Measurements from ENCODE around the gene ITGA3. TPM values are rescaled to one million over a fixed set of nuclear protein-coding genes. Genes with fewer than 3 reads are reported as not detected.

The ITGA3 gene
- polyA plus RNA-seq, 2 donors = 38.3 to 41.8 TPM

DNA sequence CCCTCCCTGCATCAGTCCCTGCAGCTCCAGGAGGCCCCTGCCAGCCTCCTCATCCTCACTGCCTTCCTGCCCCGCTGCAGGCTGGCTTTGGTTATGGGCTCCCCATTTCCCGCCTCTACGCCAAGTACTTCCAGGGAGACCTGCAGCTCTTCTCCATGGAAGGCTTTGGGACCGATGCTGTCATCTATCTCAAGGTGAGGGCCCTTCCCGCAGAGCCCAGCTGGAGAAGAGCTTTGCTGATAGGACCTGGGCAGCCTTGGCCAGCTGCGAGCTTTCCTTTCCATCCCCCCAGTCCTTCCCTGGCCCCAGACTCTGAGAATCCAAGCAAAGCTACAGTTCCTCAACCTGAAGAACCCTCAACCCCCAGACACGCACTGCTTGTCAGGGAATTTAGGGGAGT is 53.3 kb downstream of the ITGA3 start:
- no peak overlapping the region for H3K4me3 ChIP-seq (ENCODE audit: low read depth in 1 of 2, low read length in 2 of 2)
- 79 to 96% methylated on average over 7 of the region's 7 CpGs for WGBS, 2 donors
- no peaks in the 10 kb centered on the region for H3K9me3 ChIP-seq (ENCODE audit: control insufficient read depth in 2 of 2, insufficient read depth in 1 of 2, low read depth in 1 of 2, low read length in 1 of 2)
- H3K4me1 ChIP-seq (ENCODE audit: control insufficient read depth in 2 of 2, insufficient read depth in 2 of 2, low read length in 1 of 2) = peaks cover 6 to 22% of the 10 kb centered on the region in 2 donors
- no peak overlapping the region for H3K27ac ChIP-seq (ENCODE audit: low read depth in 2 of 2, low read length in 1 of 2)
- peaks cover 8 to 17% of the 10 kb centered on the region in 2 donors for H3K36me3 ChIP-seq (ENCODE audit: control insufficient read depth in 2 of 2, insufficient read depth in 2 of 2, low read length in 1 of 2)
- no peaks in the 10 kb centered on the region for H3K27me3 ChIP-seq (ENCODE audit: control insufficient read depth in 1 of 2, insufficient read depth in 2 of 2, low read length in 2 of 2)

- no peaks in the 10 kb centered on the region for H3K27me3 ChIP-seq (ENCODE audit: control insufficient read depth in 1 of 2, insufficient read depth in 2 of 2, low read length in 2 of 2)
- peaks cover 8 to 17% of the 10 kb centered on the region in 2 donors for H3K36me3 ChIP-seq (ENCODE audit: control insufficient read depth in 2 of 2, insufficient read depth in 2 of 2, low read length in 1 of 2)
- H3K4me3 ChIP-seq (ENCODE audit: low read depth in 1 of 2, low read length in 2 of 2) = no peak overlapping the region
- 91% methylated on average over 19 of the region's 19 CpGs for WGBS, 2 donors
- H3K9me3 ChIP-seq (ENCODE audit: control insufficient read depth in 2 of 2, insufficient read depth in 1 of 2, low read depth in 1 of 2, low read length in 1 of 2) = no peaks in the 10 kb centered on the region
- H3K27ac ChIP-seq (ENCODE audit: low read depth in 2 of 2, low read length in 1 of 2) = no peak overlapping the region
- H3K4me1 ChIP-seq (ENCODE audit: control insufficient read depth in 2 of 2, insufficient read depth in 2 of 2, low read length in 1 of 2) = peaks cover 6 to 22% of the 10 kb centered on the region in 2 donors
These were observed 53.9 kb downstream of the ITGA3 start for GRCh38 chr17:50109785-50110184.

GRCh38 chr17:50110591-50111349 is 54.9 kb downstream of the ITGA3 start:
- Histone ChIP-seq H3K4me3 (ENCODE audit: low read depth in 1 of 2, low read length in 2 of 2) (no peak overlapping the region), H3K27ac (ENCODE audit: low read depth in 2 of 2, low read length in 1 of 2) (peak overlapping the region; percentile 19 to 39), H3K36me3 (ENCODE audit: control insufficient read depth in 2 of 2, insufficient read depth in 2 of 2, low read length in 1 of 2) (peaks cover 6 to 12% of the 10 kb centered on the region in 2 donors), H3K27me3 (ENCODE audit: control insufficient read depth in 1 of 2, insufficient read depth in 2 of 2, low read length in 2 of 2) (no peaks in the 10 kb centered on the region), H3K4me1 (ENCODE audit: control insufficient read depth in 2 of 2, insufficient read depth in 2 of 2, low read length in 1 of 2) (peaks cover 4 to 22% of the 10 kb centered on the region in 2 donors), H3K9me3 (ENCODE audit: control insufficient read depth in 2 of 2, insufficient read depth in 1 of 2, low read depth in 1 of 2, low read length in 1 of 2) (no peaks in the 10 kb centered on the region)
- 76 to 85% methylated on average over 19 of the region's 19 CpGs for WGBS, 2 donors

DNA sequence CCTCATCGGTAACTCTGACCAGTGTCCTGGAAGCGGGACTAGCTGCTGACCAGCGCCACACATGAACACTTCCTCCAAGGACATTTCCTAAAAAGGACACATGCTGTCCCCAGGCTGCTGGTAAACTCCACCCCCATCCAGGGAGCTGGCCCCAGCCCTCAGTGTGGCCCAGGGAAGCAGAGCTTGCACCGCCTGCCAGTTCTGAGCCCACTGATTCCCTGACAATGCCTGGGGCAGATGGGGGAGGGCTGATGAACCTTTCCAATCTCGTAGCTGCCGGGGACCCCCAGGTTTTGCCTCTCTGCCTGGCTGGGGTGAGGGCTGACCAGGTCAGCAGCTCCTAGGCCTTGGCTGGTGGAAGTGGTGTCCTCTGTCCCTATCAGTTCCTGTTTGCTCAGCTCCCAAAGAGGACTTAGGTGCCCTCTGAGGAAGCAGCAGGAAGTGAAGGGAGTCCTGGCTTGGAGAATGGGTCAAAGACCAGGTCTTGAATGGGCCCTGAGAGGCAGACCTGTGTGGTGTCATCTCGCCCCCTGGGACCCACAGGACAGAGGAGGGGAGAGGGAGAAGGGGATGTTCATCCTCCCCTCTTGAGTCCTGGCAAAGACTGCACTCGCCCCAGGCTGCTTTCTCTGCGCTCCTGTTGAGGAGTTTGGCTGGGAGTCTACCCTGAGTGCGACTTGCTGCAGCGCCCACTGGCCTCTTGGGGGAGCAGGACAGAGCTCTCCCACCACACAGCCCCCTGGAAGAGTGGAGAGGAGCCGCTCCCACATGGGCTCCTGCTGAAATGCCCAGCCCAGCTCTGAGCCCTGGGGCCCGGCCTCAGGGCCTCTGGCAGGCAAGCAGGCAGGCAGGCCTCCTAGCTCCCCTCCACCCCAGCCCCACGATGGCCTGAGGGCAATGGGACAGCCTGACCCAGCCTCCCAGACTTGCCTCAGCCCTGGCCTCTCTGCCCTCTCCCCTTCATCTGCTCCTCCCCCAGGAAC is 56.1 kb downstream of the ITGA3 start:
- Histone ChIP-seq H3K36me3 (ENCODE audit: control insufficient read depth in 2 of 2, insufficient read depth in 2 of 2, low read length in 1 of 2) (peaks cover 5 to 9% of the 10 kb centered on the region in 2 donors), H3K27ac (ENCODE audit: low read depth in 2 of 2, low read length in 1 of 2) (peak overlapping the region; percentile 39 to 65), H3K9me3 (ENCODE audit: control insufficient read depth in 2 of 2, insufficient read depth in 1 of 2, low read depth in 1 of 2, low read length in 1 of 2) (no peaks in the 10 kb centered on the region), H3K4me1 (ENCODE audit: control insufficient read depth in 2 of 2, insufficient read depth in 2 of 2, low read length in 1 of 2) (peaks cover 4 to 21% of the 10 kb centered on the region in 2 donors), H3K27me3 (ENCODE audit: control insufficient read depth in 1 of 2, insufficient read depth in 2 of 2, low read length in 2 of 2) (no peaks in the 10 kb centered on the region), H3K4me3 (ENCODE audit: low read depth in 1 of 2, low read length in 2 of 2) (no peak overlapping the region)
- WGBS, 2 donors = 60 to 63% methylated on average over 14 of the region's 14 CpGs

- WGBS, 2 donors = 50 to 55% methylated on average over 17 of the region's 17 CpGs
- peak overlapping the region; percentile 39 to 65 for H3K27ac ChIP-seq (ENCODE audit: low read depth in 2 of 2, low read length in 1 of 2)
- peaks cover 5 to 8% of the 10 kb centered on the region in 2 donors for H3K36me3 ChIP-seq (ENCODE audit: control insufficient read depth in 2 of 2, insufficient read depth in 2 of 2, low read length in 1 of 2)
- no peak overlapping the region for H3K4me3 ChIP-seq (ENCODE audit: low read depth in 1 of 2, low read length in 2 of 2)
- no peaks in the 10 kb centered on the region for H3K27me3 ChIP-seq (ENCODE audit: control insufficient read depth in 1 of 2, insufficient read depth in 2 of 2, low read length in 2 of 2)
- no peaks in the 10 kb centered on the region for H3K9me3 ChIP-seq (ENCODE audit: control insufficient read depth in 2 of 2, insufficient read depth in 1 of 2, low read depth in 1 of 2, low read length in 1 of 2)
- H3K4me1 ChIP-seq (ENCODE audit: control insufficient read depth in 2 of 2, insufficient read depth in 2 of 2, low read length in 1 of 2) = peaks cover 4 to 20% of the 10 kb centered on the region in 2 donors
These were observed 56.8 kb downstream of the ITGA3 start for GRCh38 chr17:50112694-50113093.

DNA sequence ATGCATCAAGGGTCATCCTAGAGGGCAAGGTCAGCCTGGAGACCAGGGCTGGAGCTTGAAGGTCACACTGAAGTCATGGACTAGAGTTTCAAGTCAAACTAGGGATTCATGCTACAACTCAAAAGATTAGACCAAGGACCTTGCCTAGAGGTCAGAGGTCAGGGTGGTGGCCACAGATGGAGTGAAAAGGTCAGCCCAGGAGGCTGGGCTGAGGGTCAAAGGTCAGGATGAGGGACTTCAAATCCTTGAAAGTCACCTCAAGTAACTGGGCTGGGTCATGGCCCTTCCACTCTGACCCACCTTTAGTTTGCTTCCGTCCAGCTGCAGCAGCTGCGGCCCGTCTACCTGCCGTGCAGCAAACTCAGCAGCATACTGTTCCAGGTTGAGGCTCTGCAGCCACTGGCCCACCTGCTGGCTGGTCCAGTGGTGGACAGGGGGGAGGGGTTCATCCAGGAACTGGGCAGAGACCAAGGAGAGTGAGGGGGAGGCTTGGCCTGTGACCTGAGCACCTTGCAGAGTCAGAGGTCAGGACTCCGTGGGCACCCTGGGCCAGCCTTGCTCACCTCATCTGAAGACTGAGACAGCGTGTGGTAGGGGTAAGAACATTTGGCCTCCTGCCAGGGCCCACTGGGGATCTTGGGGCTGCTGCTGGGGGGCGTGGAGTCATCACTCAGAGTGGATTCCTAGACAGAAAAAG is 57.9 kb downstream of the ITGA3 start:
- no peak overlapping the region for H3K27ac ChIP-seq (ENCODE audit: low read depth in 2 of 2, low read length in 1 of 2)
- 77 to 79% methylated on average over 7 of the region's 7 CpGs for WGBS, 2 donors
- no peaks in the 10 kb centered on the region for H3K9me3 ChIP-seq (ENCODE audit: control insufficient read depth in 2 of 2, insufficient read depth in 1 of 2, low read depth in 1 of 2, low read length in 1 of 2)
- peaks cover 5 to 8% of the 10 kb centered on the region in 2 donors for H3K36me3 ChIP-seq (ENCODE audit: control insufficient read depth in 2 of 2, insufficient read depth in 2 of 2, low read length in 1 of 2)
- peaks cover 4 to 15% of the 10 kb centered on the region in 2 donors for H3K4me1 ChIP-seq (ENCODE audit: control insufficient read depth in 2 of 2, insufficient read depth in 2 of 2, low read length in 1 of 2)
- H3K4me3 ChIP-seq (ENCODE audit: low read depth in 1 of 2, low read length in 2 of 2) = no peak overlapping the region
- no peaks in the 10 kb centered on the region for H3K27me3 ChIP-seq (ENCODE audit: control insufficient read depth in 1 of 2, insufficient read depth in 2 of 2, low read length in 2 of 2)

GRCh38 chr17:50114401-50114800 is 58.5 kb downstream of the ITGA3 start:
- no peaks in the 10 kb centered on the region for H3K27me3 ChIP-seq (ENCODE audit: control insufficient read depth in 1 of 2, insufficient read depth in 2 of 2, low read length in 2 of 2)
- H3K36me3 ChIP-seq (ENCODE audit: control insufficient read depth in 2 of 2, insufficient read depth in 2 of 2, low read length in 1 of 2) = peaks cover 1 to 5% of the 10 kb centered on the region in 2 donors
- H3K9me3 ChIP-seq (ENCODE audit: control insufficient read depth in 2 of 2, insufficient read depth in 1 of 2, low read depth in 1 of 2, low read length in 1 of 2) = no peaks in the 10 kb centered on the region
- 83 to 88% methylated on average over 4 of the region's 4 CpGs for WGBS, 2 donors
- H3K4me3 ChIP-seq (ENCODE audit: low read depth in 1 of 2, low read length in 2 of 2) = no peak overlapping the region
- peaks cover 4 to 15% of the 10 kb centered on the region in 2 donors for H3K4me1 ChIP-seq (ENCODE audit: control insufficient read depth in 2 of 2, insufficient read depth in 2 of 2, low read length in 1 of 2)
- no peak overlapping the region for H3K27ac ChIP-seq (ENCODE audit: low read depth in 2 of 2, low read length in 1 of 2)

GRCh38 chr17:50114849-50115357 is 59.0 kb downstream of the ITGA3 start:
- Histone ChIP-seq H3K27me3 (ENCODE audit: control insufficient read depth in 1 of 2, insufficient read depth in 2 of 2, low read length in 2 of 2) (no peaks in the 10 kb centered on the region), H3K9me3 (ENCODE audit: control insufficient read depth in 2 of 2, insufficient read depth in 1 of 2, low read depth in 1 of 2, low read length in 1 of 2) (no peaks in the 10 kb centered on the region), H3K4me1 (ENCODE audit: control insufficient read depth in 2 of 2, insufficient read depth in 2 of 2, low read length in 1 of 2) (peaks cover 4 to 15% of the 10 kb centered on the region in 2 donors), H3K36me3 (ENCODE audit: control insufficient read depth in 2 of 2, insufficient read depth in 2 of 2, low read length in 1 of 2) (peaks cover 0 to 2% of the 10 kb centered on the region in 2 donors), H3K27ac (ENCODE audit: low read depth in 2 of 2, low read length in 1 of 2) (no peak overlapping the region), H3K4me3 (ENCODE audit: low read depth in 1 of 2, low read length in 2 of 2) (no peak overlapping the region)
- WGBS, 2 donors = 12 to 27% methylated on average over 6 of the region's 6 CpGs

- H3K36me3 ChIP-seq (ENCODE audit: control insufficient read depth in 2 of 2, insufficient read depth in 2 of 2, low read length in 1 of 2) = no peaks in the 10 kb centered on the region
- no peak overlapping the region for H3K4me3 ChIP-seq (ENCODE audit: low read depth in 1 of 2, low read length in 2 of 2)
- 70% methylated on average over 15 to 17 of the region's 17 CpGs for WGBS, 2 donors
- no peaks in the 10 kb centered on the region for H3K9me3 ChIP-seq (ENCODE audit: control insufficient read depth in 2 of 2, insufficient read depth in 1 of 2, low read depth in 1 of 2, low read length in 1 of 2)
- H3K27ac ChIP-seq (ENCODE audit: low read depth in 2 of 2, low read length in 1 of 2) = no peak overlapping the region
- no peaks in the 10 kb centered on the region for H3K27me3 ChIP-seq (ENCODE audit: control insufficient read depth in 1 of 2, insufficient read depth in 2 of 2, low read length in 2 of 2)
- H3K4me1 ChIP-seq (ENCODE audit: control insufficient read depth in 2 of 2, insufficient read depth in 2 of 2, low read length in 1 of 2) = peaks cover 4 to 15% of the 10 kb centered on the region in 2 donors
These were observed 59.8 kb downstream of the ITGA3 start for GRCh38 chr17:50115756-50116155.
